ENCODE data around the gene DCC.

The DCC gene

DNA sequence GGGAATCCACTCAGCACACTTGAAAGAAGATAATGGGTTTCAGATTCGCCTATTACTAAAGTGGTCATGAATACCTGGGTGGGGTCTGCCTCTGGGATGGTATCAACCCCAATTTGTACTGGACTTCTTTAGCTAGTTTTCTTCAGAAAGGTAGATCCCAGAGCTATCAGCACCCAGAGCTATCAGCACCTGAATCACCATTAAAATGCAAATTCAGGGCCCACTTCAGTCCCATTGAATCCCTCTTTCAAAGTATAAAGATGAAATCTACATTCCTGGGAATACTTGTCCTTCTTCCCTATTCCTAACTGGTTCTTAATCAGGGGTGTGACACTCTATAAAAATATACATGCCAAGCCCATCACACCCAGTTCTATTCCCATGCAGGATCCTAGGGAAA is 914.3 kb downstream of the DCC start:
- no peak for DNase-seq

DNA sequence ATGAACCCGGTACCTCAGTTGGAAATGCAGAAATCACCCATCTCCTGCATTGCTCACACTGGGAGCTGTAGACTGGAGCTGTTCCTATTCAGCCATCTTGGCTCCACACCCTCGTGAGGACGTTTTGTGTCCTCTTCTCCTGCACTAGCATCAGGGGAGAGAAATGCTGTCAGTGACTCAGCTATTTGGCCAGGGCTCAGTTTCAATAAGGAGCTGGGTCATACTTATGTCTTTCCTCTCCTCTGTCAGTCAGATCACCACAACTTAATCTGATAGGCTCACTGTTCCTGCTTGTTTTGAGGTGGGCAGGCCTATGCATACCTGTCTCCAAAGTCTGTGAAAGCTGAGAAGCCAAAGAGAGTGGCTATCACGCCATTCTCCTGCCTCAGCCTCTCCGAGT is 921.2 kb downstream of the DCC start:
- DNase-seq = no peak

DNA sequence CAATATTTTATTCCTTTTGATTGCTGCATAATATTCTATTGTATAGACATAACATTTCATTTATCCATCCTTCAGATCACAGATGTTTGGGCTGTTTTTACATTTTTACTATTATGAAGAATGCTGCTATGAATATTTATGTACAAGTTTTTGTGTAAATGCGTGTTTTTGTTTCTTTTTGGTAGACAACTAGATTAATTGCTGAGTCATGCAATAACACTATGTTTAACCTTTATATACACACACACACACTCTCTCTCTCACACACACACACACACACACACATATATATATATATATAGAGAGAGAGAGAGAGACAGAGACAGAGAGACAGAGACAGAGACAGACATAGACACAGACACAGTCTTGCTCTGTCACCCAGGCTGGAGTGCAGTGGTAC is 926.9 kb downstream of the DCC start:
- no peak for DNase-seq

DNA sequence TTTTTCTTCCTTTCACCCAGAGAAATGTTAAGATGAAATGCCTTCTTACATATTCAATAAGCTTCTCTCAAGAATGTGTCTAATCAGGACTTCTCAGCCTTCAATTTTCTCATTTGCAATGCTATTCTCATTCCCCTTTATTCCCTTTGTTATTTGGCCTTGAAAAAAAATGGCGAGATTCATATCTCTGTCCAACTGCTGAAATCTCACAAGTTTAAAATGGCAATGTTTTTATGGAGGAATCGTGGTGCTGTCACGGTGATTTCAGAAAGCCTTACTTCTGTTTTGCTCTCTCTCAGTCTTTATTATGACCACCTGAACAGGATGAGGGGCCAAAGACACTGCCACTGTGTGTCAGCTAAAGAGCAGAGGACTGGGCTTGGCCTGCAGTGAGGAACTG is 928.5 kb downstream of the DCC start:
- DNase-seq = peak; percentile 43

DNA sequence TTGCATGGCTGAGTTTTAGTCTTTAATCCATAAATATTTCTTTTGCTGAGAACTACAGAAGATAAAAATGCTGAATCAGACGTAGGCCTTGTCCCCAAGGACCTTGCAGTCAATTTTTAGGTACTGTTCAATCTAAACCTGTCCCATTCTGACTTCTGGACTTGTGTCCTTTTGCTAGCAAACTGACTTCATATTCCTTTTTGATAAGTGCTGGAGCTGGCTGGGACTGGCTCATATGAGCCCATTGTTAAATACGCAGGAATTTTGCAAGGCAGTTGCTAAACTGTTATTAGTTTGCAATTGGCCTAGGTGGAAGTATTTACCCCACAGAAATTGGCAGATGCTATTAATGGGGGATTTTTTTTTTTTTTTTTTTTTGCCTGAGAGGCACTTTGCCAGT is 941.4 kb downstream of the DCC start:
- DNase-seq = no peak

DNA sequence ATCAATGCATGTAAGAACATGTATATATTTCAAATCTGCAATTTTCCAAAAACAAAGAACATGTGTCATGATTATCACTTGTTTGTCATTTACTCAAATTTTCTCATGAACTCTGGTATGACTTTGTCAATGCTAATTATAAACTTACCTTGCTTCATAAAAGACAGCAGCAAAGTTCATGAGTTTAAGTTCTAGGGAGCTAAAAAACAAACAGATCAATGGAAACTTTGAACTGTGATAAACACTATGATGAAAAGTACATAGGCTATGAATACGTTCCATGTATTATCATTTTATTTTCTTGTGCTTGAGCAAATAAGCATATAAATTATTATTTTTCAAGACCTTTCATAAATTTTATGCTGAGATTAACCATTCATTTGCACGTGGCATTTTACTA is 943.7 kb downstream of the DCC start:
- no peak for DNase-seq

DNA sequence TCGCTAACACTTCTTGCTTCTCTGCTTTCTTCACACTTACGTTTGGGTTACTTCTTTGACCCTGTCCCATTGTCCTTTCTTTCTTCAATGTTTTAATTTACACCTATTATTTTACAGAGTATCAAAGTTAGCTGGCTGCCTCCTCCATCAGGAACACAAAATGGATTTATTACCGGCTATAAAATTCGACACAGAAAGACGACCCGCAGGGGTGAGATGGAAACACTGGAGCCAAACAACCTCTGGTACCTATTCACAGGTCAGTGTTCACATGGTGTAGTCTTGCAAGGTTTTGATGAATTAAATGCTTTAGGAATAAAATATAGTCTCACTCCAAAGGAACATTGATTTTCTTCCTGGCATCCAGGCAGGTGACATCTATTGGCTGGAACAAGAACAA is 965.5 kb downstream of the DCC start:
- no peak for DNase-seq

DNA sequence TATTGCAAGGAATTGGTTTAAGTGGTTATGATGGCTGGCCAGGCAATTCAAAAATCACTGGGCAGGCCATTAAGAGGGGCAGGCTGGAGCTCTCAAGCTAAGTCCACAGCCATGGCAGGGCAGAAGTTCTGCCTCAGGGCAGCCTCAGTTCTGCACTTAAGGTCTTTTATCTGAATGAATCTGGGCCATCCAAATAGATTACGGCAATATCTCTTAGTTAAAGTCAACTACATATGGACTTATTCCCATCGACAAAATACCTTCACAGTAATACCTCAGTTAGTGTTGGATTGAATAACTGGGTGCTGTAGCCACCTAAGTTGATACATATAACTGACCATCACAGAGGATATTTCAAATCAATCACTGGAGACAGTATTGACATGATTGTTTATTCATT is 979.6 kb downstream of the DCC start:
- DNase-seq = no peak

DNA sequence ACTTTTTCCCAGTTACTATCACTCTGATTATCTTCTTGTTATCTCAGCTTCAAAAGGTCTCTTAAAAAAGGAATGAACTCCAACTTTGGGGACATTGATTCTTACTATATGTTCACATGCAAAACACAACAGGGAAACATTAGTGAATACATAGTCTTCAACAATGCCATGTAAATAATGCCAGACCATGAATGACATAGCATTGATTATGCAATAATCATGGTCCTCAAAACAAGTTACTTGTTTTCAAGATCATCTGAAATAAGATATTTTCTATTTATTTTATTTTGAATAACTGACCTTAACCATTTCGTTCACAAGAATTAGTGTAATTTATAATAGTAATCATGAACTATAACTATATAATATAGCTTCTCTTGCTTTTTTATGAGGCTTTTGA is 982.2 kb downstream of the DCC start:
- DNase-seq = no peak

DNA sequence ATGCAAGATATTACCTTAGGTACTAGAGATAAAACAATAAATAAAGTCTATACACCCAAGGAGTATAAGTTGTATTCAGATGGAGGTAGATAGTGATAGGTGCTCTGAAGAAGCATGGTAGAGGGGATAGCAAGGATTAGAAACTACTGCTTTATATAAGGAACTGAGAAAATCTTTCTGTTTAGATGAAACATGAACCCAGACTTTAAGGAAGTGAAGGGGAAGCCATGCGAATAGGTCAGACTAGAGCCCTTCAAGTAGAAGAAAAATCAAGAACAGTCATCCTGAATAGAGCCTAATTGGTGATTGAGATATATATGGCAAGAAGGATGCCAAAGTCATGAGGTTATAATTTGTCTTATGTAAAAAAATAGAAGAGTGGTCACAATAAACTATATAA is 984.4 kb downstream of the DCC start:
- no peak for DNase-seq

DNA sequence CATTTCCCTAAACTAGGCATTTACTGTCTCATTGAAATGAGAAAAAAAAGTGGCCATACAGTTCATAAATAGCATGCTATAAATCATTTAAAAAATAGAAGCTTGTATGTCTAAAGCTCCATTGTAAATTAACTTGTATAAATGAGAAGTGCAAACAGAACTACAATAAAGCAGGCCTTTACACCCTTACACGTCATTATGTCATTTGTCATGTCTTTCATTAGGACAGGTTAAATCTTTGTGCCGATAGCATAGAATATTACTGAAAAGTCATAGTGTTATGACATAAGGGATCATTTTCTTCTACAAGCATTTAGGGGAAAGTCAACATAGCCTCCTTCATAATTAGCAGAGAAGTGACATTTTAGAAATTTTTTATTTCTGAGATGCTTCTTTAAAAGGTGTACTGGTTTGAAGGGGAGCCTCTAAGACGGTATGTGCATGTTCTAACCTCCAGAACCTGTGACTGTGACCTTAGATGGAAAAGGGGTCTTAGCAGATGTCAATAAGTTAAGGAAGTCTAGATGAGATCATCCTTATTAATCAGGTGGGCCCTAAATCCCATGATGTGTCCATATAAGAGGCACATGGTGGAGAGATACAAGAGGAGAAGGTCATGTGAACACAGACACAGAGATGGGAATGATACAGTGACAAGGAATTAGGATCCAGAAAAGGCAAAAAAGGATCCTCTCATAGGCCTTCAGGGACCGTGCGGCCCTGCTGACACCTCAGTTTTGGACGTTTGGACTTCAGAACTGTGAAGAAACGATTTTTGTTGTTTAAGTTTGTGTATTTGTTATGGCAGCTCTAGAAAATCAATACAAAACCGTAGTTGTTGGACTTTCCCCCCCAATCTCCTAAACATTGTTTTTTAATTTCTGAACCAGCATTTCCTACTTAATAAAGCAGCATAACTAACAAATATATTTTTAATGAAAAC is 1020.8 kb downstream of the DCC start:
- no peak for DNase-seq

DNA sequence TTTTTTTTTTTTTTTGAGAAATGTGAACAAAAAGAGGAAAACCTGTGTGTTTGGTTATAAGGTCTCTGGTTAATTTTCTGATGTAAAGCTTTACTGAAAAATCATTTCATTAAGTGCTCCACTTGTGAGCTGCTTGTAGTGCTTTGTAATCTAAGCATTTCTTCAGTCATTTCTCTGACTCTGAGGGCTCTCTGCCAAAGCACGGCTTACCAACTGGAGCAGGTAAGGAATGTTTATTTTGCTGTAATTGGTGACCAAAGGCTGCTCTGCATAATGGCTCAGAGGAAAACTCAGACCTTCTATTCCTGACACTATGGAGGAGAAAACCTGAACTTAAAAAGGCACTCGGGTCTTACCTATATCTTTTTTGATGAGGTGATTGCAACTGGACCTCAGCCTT is 1035.6 kb downstream of the DCC start:
- DNase-seq = no peak

DNA sequence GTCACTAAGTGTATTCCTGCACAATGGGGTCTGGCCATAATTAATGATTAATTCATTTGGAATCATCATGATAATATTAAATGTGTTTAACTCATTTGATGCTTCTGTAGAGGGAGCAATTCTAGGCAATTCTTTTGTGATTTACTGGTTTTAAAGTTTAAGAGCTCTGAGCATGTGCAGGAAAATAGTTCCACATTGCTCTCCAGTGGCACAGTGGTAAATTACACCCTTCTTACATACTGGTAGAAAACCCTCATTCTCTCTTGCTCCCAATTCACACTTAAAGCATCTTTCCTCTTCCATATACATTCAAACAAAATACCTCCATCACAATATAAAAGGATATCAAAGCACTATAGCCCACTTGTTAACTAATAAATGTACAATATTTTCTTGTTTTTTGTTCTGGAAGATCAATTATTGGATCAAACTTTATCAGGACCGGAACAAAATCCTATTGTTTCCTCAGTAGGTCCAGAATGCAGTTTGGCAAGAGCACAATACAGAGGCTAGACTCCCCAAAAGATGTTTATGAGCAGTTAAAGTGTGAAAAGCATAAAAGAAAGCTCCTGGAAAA is 1040.2 kb downstream of the DCC start:
- DNase-seq = peak; percentile 84

DNA sequence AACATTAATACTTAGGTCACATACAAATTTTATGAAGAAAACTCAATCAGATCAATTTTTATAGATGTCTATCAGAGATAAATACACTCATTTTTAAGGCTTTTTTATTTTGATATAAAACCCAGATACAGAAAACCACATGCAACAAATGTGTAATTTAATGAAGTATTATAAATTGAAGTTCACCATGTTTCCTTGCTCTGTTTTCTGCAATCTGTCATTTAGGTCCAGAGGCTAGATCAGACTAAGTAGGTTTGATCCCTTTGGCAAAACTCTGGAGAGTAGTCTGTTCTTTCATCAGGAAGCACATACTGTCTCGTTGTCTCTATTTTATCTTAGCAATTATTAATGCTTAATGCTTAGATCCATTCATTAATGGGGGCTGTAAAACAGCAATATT is 1042.9 kb downstream of the DCC start:
- DNase-seq = no peak

DNA sequence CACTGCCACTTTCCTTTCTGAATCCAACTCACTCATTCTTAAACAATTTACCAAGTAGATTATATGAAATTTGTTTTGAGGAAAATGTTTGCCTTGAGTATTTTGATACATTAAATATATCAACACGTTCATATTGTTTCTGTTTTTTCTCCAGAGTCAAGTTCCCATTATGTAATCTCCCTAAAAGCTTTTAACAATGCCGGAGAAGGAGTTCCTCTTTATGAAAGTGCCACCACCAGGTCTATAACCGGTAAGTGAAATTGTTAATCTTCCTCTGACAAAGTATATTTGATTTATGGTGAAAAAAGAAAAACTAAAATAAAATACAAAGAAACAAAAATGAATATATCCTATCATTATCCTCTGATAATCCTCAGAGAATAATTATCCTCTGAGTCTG is 1045.9 kb downstream of the DCC start:
- DNase-seq = no peak

DNA sequence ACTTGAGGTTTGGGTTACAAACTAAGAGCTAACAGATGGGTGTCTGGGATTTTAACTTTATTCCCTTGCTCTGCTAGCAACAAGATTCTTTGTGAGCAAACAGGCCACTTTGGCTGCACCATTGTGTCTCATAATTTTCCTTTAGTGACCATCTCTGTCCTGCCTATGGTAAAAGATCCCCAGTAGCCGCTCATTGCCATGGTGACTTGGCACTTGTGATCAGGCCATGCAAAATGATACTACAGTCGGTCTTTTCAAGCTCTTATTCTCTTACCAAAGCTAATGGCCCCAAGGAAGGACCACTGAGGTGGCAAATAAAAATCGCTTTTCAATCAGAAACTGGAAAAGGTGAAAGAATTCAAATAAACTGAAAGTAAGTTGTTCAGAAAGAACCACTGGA is 1047.6 kb downstream of the DCC start:
- no peak for DNase-seq

DNA sequence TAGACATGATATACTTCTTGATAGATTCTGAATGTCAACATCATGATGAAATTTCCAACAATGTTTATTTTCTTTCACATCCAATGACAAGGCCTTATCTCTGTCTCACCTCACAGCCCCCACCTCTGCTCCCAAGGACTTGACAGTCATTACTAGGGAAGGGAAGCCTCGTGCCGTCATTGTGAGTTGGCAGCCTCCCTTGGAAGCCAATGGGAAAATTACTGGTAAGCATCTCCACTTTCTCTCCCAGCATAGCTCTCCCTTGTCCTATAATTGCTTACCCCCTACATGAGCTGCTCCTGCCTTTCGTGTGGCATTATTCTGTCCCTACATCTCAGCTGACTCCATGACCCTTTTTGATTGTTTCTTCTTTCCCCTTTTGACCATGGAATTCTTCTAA is 1062.7 kb downstream of the DCC start:
- peak; percentile 20 for DNase-seq

DNA sequence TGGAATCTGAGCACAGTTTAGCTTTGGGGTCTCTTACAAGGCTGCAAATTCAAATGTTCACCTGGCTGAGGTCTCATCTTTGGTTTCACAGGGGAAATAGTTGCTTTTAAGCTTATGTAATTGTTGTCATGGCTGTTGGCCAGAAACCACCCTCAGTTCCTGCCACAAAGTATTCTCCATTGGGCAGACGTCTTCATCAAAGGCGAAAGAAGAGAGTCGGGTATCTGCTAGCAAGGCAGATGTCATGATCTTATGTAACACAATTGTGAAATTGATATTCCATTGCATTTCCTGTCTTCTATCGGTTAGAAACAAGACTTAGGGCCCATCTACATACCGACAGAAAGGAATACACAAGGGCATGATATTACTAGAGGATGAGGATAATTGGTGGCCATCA is 1068.3 kb downstream of the DCC start:
- no peak for DNase-seq

DNA sequence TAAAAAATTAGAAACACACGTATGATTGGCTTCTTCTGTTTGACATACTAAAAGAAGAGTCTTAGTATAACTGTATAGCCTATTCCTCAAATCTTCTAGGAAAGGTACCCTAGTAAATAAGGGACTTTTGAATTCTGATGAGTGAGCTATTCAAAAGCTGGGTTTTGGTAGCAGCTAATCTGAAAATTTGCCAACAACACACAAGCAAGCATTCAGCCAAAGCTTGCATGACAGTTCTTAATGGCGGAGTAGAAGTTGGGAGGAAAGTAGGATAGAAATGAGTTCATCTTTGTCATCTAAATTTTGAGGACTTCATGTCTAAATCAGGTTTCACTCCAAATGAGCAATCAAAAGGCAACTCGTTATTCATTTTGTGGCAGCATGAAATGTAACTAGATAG is 1071.5 kb downstream of the DCC start:
- DNase-seq = no peak

DNA sequence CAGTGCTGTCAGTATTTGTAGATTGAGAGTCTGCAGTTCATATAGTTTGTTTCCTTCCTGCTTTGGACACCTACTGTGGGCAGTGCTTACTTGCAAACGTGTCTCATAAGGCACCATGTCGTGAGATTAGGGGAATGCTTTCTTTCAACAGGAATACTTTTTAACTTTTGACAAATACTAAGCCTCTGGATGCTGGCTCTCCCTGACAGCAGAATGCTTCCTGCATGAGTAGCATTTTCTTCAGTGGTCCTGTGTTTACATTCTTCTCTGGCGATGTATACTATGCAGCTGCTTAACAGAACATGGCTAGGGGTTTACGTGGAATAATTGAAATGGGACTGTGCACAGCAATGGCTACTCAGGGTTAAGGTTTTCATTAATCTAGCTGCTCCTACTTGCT is 1077.0 kb downstream of the DCC start:
- no peak for DNase-seq

DNA sequence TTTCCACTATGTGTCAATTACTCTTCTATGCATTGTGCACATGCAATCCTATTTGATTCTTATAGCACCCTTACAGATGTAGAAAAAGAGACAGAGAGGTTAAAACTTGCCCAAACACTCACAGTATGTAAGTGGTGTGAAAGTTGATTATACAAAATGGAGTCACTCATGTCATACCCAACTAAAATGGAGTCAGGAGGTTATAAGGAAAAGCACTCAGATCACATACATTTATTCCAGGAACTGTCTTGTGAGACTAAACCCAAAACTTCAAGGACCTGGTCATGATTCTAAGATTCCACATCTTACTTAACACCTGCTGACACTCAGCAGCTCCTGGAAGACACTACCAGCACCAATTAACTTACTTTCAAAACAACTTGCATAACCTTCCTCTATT is 1081.9 kb downstream of the DCC start:
- no peak for DNase-seq

DNA sequence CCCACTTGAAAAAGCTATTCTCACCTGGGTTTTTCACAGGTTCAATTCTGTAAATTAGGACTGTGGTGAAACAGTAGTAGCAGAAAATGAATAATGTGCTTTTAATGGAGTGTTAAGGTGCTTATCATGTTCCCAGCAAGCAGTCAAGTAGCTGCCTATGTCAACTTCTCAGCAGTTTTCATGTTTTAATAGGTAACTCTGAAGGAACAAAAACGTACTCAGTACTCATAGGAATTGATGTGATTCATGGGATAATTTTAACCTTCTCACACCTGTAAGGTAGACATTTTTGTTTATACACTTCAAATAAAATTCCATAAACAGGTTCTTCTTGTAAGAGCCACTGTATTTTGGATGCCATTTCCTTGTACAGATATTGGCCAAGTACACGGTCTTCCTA is 1082.9 kb downstream of the DCC start:
- DNase-seq = no peak

DNA sequence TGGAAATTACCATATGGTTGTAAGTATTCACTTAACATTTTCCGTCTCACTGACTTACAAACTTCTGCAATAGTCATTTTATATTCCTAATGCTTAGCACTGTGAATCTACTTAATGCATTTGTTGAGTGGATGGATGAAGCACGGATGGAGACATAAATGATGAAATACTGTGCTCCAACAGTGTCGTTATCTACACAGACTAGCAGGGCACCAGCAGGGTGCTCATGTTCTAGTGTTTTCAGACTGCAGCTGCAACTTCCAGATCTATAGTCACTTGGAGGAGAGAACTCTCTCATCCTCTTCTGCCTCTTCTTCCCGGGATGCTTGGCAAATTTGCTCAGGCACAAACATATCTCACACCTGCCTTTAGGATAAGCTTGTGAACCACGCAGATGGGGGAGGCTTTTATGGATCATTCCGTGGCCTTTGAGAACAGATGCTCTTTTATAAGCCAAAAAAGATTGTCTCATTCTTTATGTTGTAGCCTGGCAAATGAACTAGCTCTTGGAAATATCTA is 1086.7 kb downstream of the DCC start:
- peak; percentile 22 for DNase-seq

DNA sequence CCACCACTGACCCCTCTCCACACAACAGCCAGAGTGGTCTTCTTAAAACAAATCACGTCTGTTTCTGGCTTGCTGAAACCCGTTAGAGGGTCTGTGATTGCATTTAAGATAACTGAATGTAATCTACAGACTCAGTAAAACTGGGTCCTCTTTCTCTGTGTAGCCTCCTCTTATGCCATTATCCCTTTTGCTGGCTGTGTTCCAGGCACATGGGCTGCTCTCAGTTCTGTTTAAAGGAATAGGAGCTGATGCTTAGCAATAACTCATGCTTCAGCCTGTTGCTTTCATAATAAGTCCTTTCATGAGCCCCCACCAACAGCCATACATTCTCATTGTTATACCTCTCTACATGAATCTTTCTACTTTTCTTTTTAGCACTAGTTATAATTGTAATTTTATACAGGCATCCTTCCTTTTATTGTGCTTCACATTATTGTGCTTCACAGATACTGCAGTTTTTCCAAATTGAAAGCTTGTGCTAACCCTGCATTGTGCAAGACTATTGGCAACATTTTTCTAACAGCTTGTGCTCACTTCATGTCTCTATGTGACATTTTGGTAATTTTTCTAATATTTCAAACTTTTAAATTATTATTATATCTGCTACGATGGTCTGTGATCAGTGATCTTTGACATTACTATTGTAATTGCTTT is 1101.9 kb downstream of the DCC start:
- no peak for DNase-seq

All from eye (tissue), 1 donor.